Liver (tissue), 9 donors: ENCODE data around the gene DCHS2. TPM values are rescaled to one million over a fixed set of nuclear protein-coding genes. Genes with fewer than 3 reads are reported as not detected.

Experiments
- DNase-seq: peaks from one replicate; pipeline ENCODE4 v3.0.0-alpha.2; 2017; ENCODE audit warnings: low spot score
- H3K27ac ChIP-seq, 2 donors: one replicate each; pipeline ENCODE4 v1.7.0; 2013; ENCODE audit warnings: inconsistent platforms in 2 of 2, low read length in 2 of 2, control low read depth in 1 of 2, low read depth in 1 of 2, mild to moderate bottlenecking in 1 of 2
- H3K27me3 ChIP-seq, 4 donors: one replicate each; pipeline versions ENCODE4 v1.6.1 to v1.7.0; 2013; ENCODE audit warnings: low read length in 3 of 4, inconsistent platforms in 1 of 4, mild to moderate bottlenecking in 1 of 4, moderate library complexity in 1 of 4; ENCODE audit not compliant: control insufficient read depth in 4 of 4, insufficient read depth in 4 of 4
- H3K36me3 ChIP-seq, 4 donors: one replicate each; pipeline versions ENCODE4 v1.6.1 to v1.7.0; 2013; ENCODE audit warnings: low read length in 3 of 4, mild to moderate bottlenecking in 3 of 4, low read depth in 1 of 4, moderate library complexity in 1 of 4; ENCODE audit not compliant: control insufficient read depth in 4 of 4, insufficient read depth in 3 of 4
- H3K4me1 ChIP-seq, 4 donors: one replicate each; pipeline versions ENCODE4 v1.6.1 to v1.7.0; 2013; ENCODE audit warnings: low read length in 3 of 4, mild to moderate bottlenecking in 3 of 4, moderate library complexity in 1 of 4; ENCODE audit not compliant: control insufficient read depth in 4 of 4, insufficient read depth in 4 of 4
- H3K4me3 ChIP-seq, 3 donors: one replicate each; pipeline versions ENCODE4 v1.6.1 to v1.7.0; 2013; ENCODE audit warnings: low read length in 3 of 3, control low read depth in 1 of 3, low read depth in 1 of 3, mild to moderate bottlenecking in 1 of 3
- H3K9ac ChIP-seq, 2 donors: one replicate each; pipeline ENCODE4 v1.7.0; 2013; ENCODE audit warnings: low read length in 2 of 2, mild to moderate bottlenecking in 2 of 2, moderate library complexity in 2 of 2, control low read depth in 1 of 2, low read depth in 1 of 2
- H3K9me3 ChIP-seq, 4 donors: one replicate each; pipeline versions ENCODE4 v1.6.1 to v1.7.0; 2013; ENCODE audit warnings: low read length in 3 of 4; ENCODE audit not compliant: control insufficient read depth in 4 of 4
- ATF3 ChIP-seq: IDR thresholded peaks from 2 replicates; pipeline ENCODE4 v1.6.1; 2016; ENCODE audit warnings: antibody characterized with exemption
- CTCF ChIP-seq: fragments of 150-350 bp; IDR thresholded peaks from 2 replicates; pipeline ENCODE4 v1.5.1; 2017; ENCODE audit warnings: improper control_type of control experiment, low read depth, low read length; ENCODE audit not compliant: missing input control
- EGR1 ChIP-seq, 2 donors: IDR thresholded peaks; 2 replicates each; pipeline ENCODE4 v1.6.1; 2016 to 2018; ENCODE audit warnings: antibody characterized with exemption in 2 of 2, low read depth in 2 of 2
- FOXA1 ChIP-seq: IDR thresholded peaks from 2 replicates; pipeline ENCODE4 v1.6.1; 2016; ENCODE audit warnings: antibody characterized with exemption
- FOXA2 ChIP-seq: IDR thresholded peaks from 2 replicates; pipeline ENCODE4 v1.6.1; 2016; ENCODE audit warnings: antibody characterized with exemption
- GABPA ChIP-seq, 2 donors: IDR thresholded peaks in 1 of 2; conservative IDR thresholded peaks in 1 of 2; 2 replicates each; pipeline ENCODE4 v1.6.1; 2016; ENCODE audit warnings: antibody characterized with exemption in 2 of 2, mild to moderate bottlenecking in 1 of 2, moderate library complexity in 1 of 2
- HNF4A ChIP-seq, 2 donors: conservative IDR thresholded peaks; 2 replicates each; pipeline ENCODE4 v1.6.1; 2016; ENCODE audit warnings: antibody characterized with exemption in 2 of 2, mild to moderate bottlenecking in 2 of 2
- HNF4G ChIP-seq: IDR thresholded peaks from 2 replicates; pipeline ENCODE4 v1.6.1; 2016; ENCODE audit warnings: antibody characterized with exemption
- JUND ChIP-seq, 2 donors: IDR thresholded peaks; 2 replicates each; pipeline ENCODE4 v1.6.1; 2016; ENCODE audit warnings: antibody characterized with exemption in 2 of 2
- MAX ChIP-seq: IDR thresholded peaks from 2 replicates; pipeline ENCODE4 v1.6.1; 2016; ENCODE audit warnings: antibody characterized with exemption
- NR2F2 ChIP-seq: IDR thresholded peaks from 2 replicates; pipeline ENCODE4 v1.6.1; 2016; ENCODE audit warnings: antibody characterized with exemption
- RAD21 ChIP-seq, 2 donors: IDR thresholded peaks; 2 replicates each; pipeline ENCODE4 v1.6.1; 2016; ENCODE audit warnings: antibody characterized with exemption in 2 of 2, mild to moderate bottlenecking in 2 of 2
- REST ChIP-seq: IDR thresholded peaks from 2 replicates; pipeline ENCODE4 v1.6.1; 2016; ENCODE audit warnings: antibody characterized with exemption, mild to moderate bottlenecking
- RXRA ChIP-seq, 2 donors: IDR thresholded peaks; 2 replicates each; pipeline ENCODE4 v1.6.1; 2017 to 2018; ENCODE audit warnings: antibody characterized with exemption in 2 of 2, mild to moderate bottlenecking in 1 of 2
- SP1 ChIP-seq: IDR thresholded peaks from 2 replicates; pipeline ENCODE4 v1.6.1; 2018; ENCODE audit warnings: antibody characterized with exemption, mild to moderate bottlenecking
- TAF1 ChIP-seq: conservative IDR thresholded peaks from 2 replicates; pipeline ENCODE4 v1.6.1; 2016; ENCODE audit warnings: antibody characterized with exemption, mild to moderate bottlenecking
- YY1 ChIP-seq: IDR thresholded peaks from 2 replicates; pipeline ENCODE4 v1.6.1; 2016; ENCODE audit warnings: antibody characterized with exemption, mild to moderate bottlenecking
- ZBTB33 ChIP-seq: IDR thresholded peaks from 2 replicates; pipeline ENCODE4 v1.6.1; 2016; ENCODE audit warnings: antibody characterized with exemption
- WGBS: extraction: QIAGEN DNeasy Blood & Tissue Kit; methylation state at CpG from one replicate; pipeline ENCODE4 v1.1.7; 2013; 5-methylcytosine and 5-hydroxymethylcytosine counted together
- polyA plus RNA-seq, 2 donors: library from polyadenylated mRNA; stranded (reverse) in 1 of 2; unstranded in 1 of 2; fragments of 200-250 nt in 1 of 2; fragments of >200 nt in 1 of 2; fragmentation: Nextera tagmentation in 1 of 2; extraction: Ambion mirVana in 1 of 2; gene quantifications; one replicate each; pipeline versions ENCODE4 v1.2.1 to v1.2.3, GENCODE V29; 2013 to 2015
- total RNA-seq, 2 donors: library from RNA; depleted of rRNA; stranded (reverse); fragments of >200 nt; gene quantifications; one replicate each; pipeline ENCODE4 v1.2.3, GENCODE V29; 2014
- donor health status: healthy.
- donor health status: healthy.
- donor health status: healthy.
- donor health status: healthy.
- donor health status: healthy.

The DCHS2 gene
- total and polyA plus RNA-seq, 4 donors: 0.07 to 0.50 (median 0.09) TPM; not detected in 1

GRCh38 chr4:154441124-154441523 is 50.5 kb downstream of the DCHS2 start (continued):
- TF ChIP-seq REST: no peak
- no peak for TF ChIP-seq RAD21 (IDR thresholded peaks at IDR 0.05)
- TF ChIP-seq TAF1: no peak

GRCh38 chr4:154439224-154439623 is 52.4 kb downstream of the DCHS2 start:
- TF ChIP-seq SP1 (no peak), HNF4G (no peak), MAX (no peak), CTCF (no peak), FOXA1 (no peak), ZBTB33 (no peak), JUND (IDR thresholded peaks at IDR 0.05) (no peak), ATF3 (no peak), RXRA (IDR thresholded peaks at IDR 0.05) (no peak), GABPA (IDR thresholded peaks at IDR 0.05 in 1 of 2, conservative IDR thresholded peaks at IDR 0.05 in 1 of 2) (no peak), HNF4A (conservative IDR thresholded peaks at IDR 0.05) (no peak), REST (no peak), RAD21 (IDR thresholded peaks at IDR 0.05) (no peak), FOXA2 (no peak), TAF1 (no peak), EGR1 (IDR thresholded peaks at IDR 0.05; ENCODE audit: low read depth in 2 of 2) (no peak), NR2F2 (no peak), YY1 (no peak)
- no peaks in the 10 kb centered on the region for H3K36me3 ChIP-seq
- 12% methylated on average over 1 of the region's 1 CpG for WGBS

More at GRCh38 chr4:154439224-154439623, 52.4 kb downstream of the DCHS2 start:
- Histone ChIP-seq H3K4me3 (no peak overlapping the region), H3K27me3 (no peaks in the 10 kb centered on the region), H3K9ac (no peak overlapping the region), H3K27ac (no peak overlapping the region), H3K9me3 (no peaks in the 10 kb centered on the region), H3K4me1 (peaks cover 0 to 3% (median 0%) of the 10 kb centered on the region in 4 donors)
- DNase-seq: no peak
